GM23338 (cell line): Measurements from ENCODE around the gene ARL6IP5.

Source experiments
- CREB1 ChIP-seq: fragments of 250-450 bp; sonication (Bioruptor Pico); IDR thresholded peaks from 2 replicates; pipeline ENCODE4 v1.5.0; 2020; ENCODE audit warnings: low read depth, mild to moderate bottlenecking, moderate library complexity
- EZH2 ChIP-seq: fragments of 200-600 bp; sonication (generic); IDR thresholded peaks from one replicate; pipeline ENCODE4 v1.8.0; 2017; ENCODE audit warnings: antibody characterized with exemption, mild to moderate bottlenecking, low read depth; ENCODE audit not compliant: unreplicated experiment
- EZH2phosphoT487 ChIP-seq: fragments of 200-600 bp; sonication (generic); IDR thresholded peaks from one replicate; pipeline ENCODE4 v1.8.1; 2018; ENCODE audit warnings: antibody characterized with exemption; ENCODE audit not compliant: unreplicated experiment
- JUNB ChIP-seq: IDR thresholded peaks from one replicate; pipeline ENCODE4 v1.6.1; 2016; ENCODE audit warnings: antibody characterized with exemption; ENCODE audit not compliant: unreplicated experiment
- POLR2AphosphoS5 ChIP-seq: IDR thresholded peaks from 2 replicates; pipeline ENCODE4 v1.6.1; 2016; ENCODE audit warnings: antibody characterized with exemption, low read depth
- REST ChIP-seq: IDR thresholded peaks from one replicate; pipeline ENCODE4 v1.6.1; 2018; ENCODE audit warnings: antibody characterized with exemption; ENCODE audit not compliant: unreplicated experiment
- ZNF114 ChIP-seq: fragments of 250-450 bp; sonication (Bioruptor Pico); IDR thresholded peaks from 2 replicates; pipeline ENCODE4 v1.5.0; 2020; ENCODE audit warnings: mild to moderate bottlenecking, moderate library complexity
- TF ChIP-seq, protein P1 (sequence below), 2 experiments: fragments of 200-600 bp in 1 of 2; sonication (generic) in 1 of 2; conservative IDR thresholded peaks; 2 replicates each; pipeline versions ENCODE4 v1.5.1 to v1.6.1; 2016 to 2017; ENCODE audit warnings: antibody characterized with exemption in 2 of 2, low read depth in 2 of 2, mild to moderate bottlenecking in 2 of 2, moderate library complexity in 1 of 2
- TF ChIP-seq, protein P2 (sequence below): IDR thresholded peaks from 2 replicates; pipeline ENCODE4 v1.6.1; 2016; ENCODE audit warnings: antibody characterized with exemption

GRCh38 chr3:69142090-69142489 lies 57.4 kb downstream of the ARL6IP5 start:
- TF ChIP-seq POLR2AphosphoS5: no peak
- TF ChIP-seq, protein P1, sequence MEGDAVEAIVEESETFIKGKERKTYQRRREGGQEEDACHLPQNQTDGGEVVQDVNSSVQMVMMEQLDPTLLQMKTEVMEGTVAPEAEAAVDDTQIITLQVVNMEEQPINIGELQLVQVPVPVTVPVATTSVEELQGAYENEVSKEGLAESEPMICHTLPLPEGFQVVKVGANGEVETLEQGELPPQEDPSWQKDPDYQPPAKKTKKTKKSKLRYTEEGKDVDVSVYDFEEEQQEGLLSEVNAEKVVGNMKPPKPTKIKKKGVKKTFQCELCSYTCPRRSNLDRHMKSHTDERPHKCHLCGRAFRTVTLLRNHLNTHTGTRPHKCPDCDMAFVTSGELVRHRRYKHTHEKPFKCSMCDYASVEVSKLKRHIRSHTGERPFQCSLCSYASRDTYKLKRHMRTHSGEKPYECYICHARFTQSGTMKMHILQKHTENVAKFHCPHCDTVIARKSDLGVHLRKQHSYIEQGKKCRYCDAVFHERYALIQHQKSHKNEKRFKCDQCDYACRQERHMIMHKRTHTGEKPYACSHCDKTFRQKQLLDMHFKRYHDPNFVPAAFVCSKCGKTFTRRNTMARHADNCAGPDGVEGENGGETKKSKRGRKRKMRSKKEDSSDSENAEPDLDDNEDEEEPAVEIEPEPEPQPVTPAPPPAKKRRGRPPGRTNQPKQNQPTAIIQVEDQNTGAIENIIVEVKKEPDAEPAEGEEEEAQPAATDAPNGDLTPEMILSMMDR (conservative IDR thresholded peaks at IDR 0.05; ENCODE audit: low read depth in 2 of 2): no peak
- TF ChIP-seq JUNB: no peak
- TF ChIP-seq EZH2: no peak
- no peak for TF ChIP-seq EZH2phosphoT487
- TF ChIP-seq REST: no peak
- no peak for TF ChIP-seq ZNF114 (CRISPR knock-in tag)
- no peak for TF ChIP-seq CREB1
- TF ChIP-seq, protein P2, sequence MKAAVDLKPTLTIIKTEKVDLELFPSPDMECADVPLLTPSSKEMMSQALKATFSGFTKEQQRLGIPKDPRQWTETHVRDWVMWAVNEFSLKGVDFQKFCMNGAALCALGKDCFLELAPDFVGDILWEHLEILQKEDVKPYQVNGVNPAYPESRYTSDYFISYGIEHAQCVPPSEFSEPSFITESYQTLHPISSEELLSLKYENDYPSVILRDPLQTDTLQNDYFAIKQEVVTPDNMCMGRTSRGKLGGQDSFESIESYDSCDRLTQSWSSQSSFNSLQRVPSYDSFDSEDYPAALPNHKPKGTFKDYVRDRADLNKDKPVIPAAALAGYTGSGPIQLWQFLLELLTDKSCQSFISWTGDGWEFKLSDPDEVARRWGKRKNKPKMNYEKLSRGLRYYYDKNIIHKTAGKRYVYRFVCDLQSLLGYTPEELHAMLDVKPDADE: no peak
